Right lobe of liver (tissue), 6 donors: ENCODE measurements around the gene UBASH3B. TPM values are rescaled to one million over a fixed set of nuclear protein-coding genes. Genes with fewer than 3 reads are reported as not detected.
A peak's percentile ranks its signal among the peaks of the same experiment; 100 is the strongest.

Experiments used
- ATAC-seq, 4 donors: fragments of 200-7000 bp; cut with Tn5 transposase; one replicate each; pipeline ENCODE4 v1.9.1; 2020; ENCODE audit warnings: mild to moderate bottlenecking in 4 of 4, moderate library complexity in 4 of 4
- DNase-seq, 3 donors: peaks; one replicate each; pipeline ENCODE4 v3.0.0-alpha.2; 2020
- H3K27ac ChIP-seq, 3 donors: fragments of 200-600 bp; one replicate each; pipeline ENCODE4 v1.8.0; 2022
- H3K27me3 ChIP-seq, 2 donors: fragments of 200-600 bp; one replicate each; pipeline ENCODE4 v1.8.0; 2022
- H3K36me3 ChIP-seq, 4 donors: fragments of 200-600 bp; sonication (generic) in 1 of 4; one replicate each; pipeline versions ENCODE4 v1.5.1 to v1.8.0; 2017 to 2022; ENCODE audit warnings: control low read depth in 1 of 4
- H3K4me1 ChIP-seq, 4 donors: fragments of 200-600 bp; sonication (generic) in 1 of 4; one replicate each; pipeline versions ENCODE4 v1.5.1 to v1.8.0; 2017 to 2022; ENCODE audit warnings: control low read depth in 1 of 4
- H3K4me3 ChIP-seq, 3 donors: fragments of 200-600 bp; one replicate each; pipeline ENCODE4 v1.8.0; 2022
- H3K9me3 ChIP-seq, 4 donors: fragments of 200-600 bp; sonication (generic) in 1 of 4; one replicate each; pipeline versions ENCODE4 v1.5.1 to v1.8.0; 2017 to 2022; ENCODE audit warnings: control low read depth in 1 of 4
- CTCF ChIP-seq, 4 donors: fragments of 200-600 bp in 3 of 4; fragments of 450-650 bp in 1 of 4; IDR thresholded peaks; one replicate each; pipeline versions ENCODE4 v1.5.1 to v1.8.0; 2016 to 2022; ENCODE audit warnings: antibody characterized with exemption in 4 of 4, mild to moderate bottlenecking in 2 of 4
- POLR2A ChIP-seq: fragments of 450-650 bp; IDR thresholded peaks from one replicate; pipeline ENCODE4 v1.6.1; 2017; ENCODE audit warnings: antibody characterized with exemption, mild to moderate bottlenecking
- WGBS: methylation state at CpG from one replicate; pipeline ENCODE4 v1.1.6; 2018; ENCODE audit warnings: low coverage, low lambda C conversion rate; ENCODE audit not compliant: insufficient coverage; ENCODE audit errors: missing lambda C conversion rate; 5-methylcytosine and 5-hydroxymethylcytosine counted together
- intact Hi-C, 2 donors: fragments of 100-400 bp; cut with DNase I; formaldehyde crosslinking; loops; one replicate each; pipeline versions ENCODE4 v1.11.2 to v1.14.1; 2022
- total RNA-seq, 6 experiments: library from RNA; depleted of rRNA in 2 of 6; stranded (reverse); fragments of >200 nt in 2 of 6; fragmentation: NEBNext Ultra II Directional in 3 of 6; extraction: Animal tissue kit (Norgen Biotek cat#: 25700) in 3 of 6; gene quantifications; one replicate each; pipeline versions ENCODE4 v1.1.0 to v1.2.4, GENCODE V29; 2016 to 2023
- donor health status: DM: no; HTN: yes; CAD: no.
- donor health status: DM: no; HTN: no; CAD: no.
- donor health status: DM: no; HTN: no; CAD: no.
- donor health status: DM: no; HTN: yes; CAD: no.
- donor health status: DM: no; HTN: yes; CAD: no.

Gene UBASH3B
- total RNA-seq, 6 experiments from 2014 or later, result 1.7 to 10.5 (median 2.4) TPM

DNA sequence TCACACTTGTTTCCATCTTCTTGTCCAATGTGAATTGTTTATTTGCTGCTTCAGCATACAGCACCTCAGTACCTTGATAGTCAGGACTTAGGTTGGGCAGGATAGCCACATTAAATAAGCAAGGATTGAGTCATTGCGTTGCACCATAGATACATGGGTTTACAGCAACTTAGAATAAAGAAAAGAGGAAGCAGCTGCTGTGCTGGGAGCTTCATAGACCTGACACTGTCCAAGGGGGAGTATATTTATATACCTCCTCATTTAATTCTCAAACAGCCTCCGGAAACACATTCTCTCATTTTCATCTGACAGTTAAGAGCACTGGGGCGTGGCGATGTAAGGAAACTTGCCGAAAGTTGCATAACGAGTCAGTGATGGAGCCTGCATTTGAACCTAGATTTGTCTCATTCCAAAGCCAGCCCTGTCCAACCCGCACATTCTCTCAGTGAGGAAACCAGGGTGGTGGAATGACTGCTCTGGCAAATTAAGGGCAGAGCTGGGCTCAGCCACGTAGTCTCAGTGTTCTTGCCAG lies 42.2 kb downstream of the UBASH3B start:
- ATAC-seq, result peak; percentile 52 to 76 (median 62)
- DNase-seq, result no peak
- 39% methylated on average over 7 of the region's 8 CpGs for WGBS
- Histone ChIP-seq H3K4me3 (no peak overlapping the region), H3K27me3 (no peaks in the 10 kb centered on the region), H3K36me3 (no peaks in the 10 kb centered on the region), H3K27ac (no peak overlapping the region), H3K4me1 (no peaks in the 10 kb centered on the region), H3K9me3 (no peaks in the 10 kb centered on the region)
- intact Hi-C loops, result no loop called here
- TF ChIP-seq CTCF (IDR thresholded peaks at IDR 0.05), result no peak

DNA sequence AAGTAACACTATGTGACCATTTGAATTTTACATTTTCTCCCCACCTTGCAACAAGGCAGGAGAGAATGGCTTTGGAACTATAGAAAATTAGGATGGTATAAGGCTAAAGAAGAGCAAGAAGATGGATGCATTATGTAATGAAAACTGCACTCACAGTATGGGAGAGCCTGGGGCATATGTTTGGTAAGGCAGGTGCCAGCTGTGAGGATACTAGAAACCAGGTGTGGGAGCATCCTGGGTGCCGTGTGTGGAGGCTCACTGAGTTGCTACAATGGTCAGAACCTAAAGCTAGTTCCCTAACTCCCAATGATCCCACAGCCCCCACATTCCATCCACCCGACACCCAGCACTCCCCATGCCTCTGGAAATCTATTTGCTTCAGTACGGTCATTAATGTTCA lies 42.9 kb downstream of the UBASH3B start:
- Histone ChIP-seq H3K9me3 (no peaks in the 10 kb centered on the region), H3K27ac (no peak overlapping the region), H3K27me3 (no peaks in the 10 kb centered on the region), H3K36me3 (no peaks in the 10 kb centered on the region), H3K4me3 (no peak overlapping the region), H3K4me1 (no peaks in the 10 kb centered on the region)
- ATAC-seq (no peak), DNase-seq (no peak)
- 64% methylated on average over 2 of the region's 3 CpGs for WGBS
- TF ChIP-seq CTCF (IDR thresholded peaks at IDR 0.05), result no peak
- no peak for TF ChIP-seq POLR2A
- intact Hi-C loops, result no loop called here

- Histone ChIP-seq H3K4me1 (no peaks in the 10 kb centered on the region), H3K27me3 (no peaks in the 10 kb centered on the region), H3K4me3 (no peak overlapping the region), H3K9me3 (no peaks in the 10 kb centered on the region), H3K36me3 (no peaks in the 10 kb centered on the region), H3K27ac (no peak overlapping the region)
- intact Hi-C loops, result no loop called here
- DNase-seq, result no peak
- WGBS, result 58% methylated on average over 1 of the region's 3 CpGs
- no peak for TF ChIP-seq POLR2A
- no peak for TF ChIP-seq CTCF (IDR thresholded peaks at IDR 0.05)
- no peak for ATAC-seq
These were observed 45.1 kb downstream of the UBASH3B start for GRCh38 chr11:122700666-122701065.

- TF ChIP-seq CTCF (IDR thresholded peaks at IDR 0.05) (no peak), POLR2A (no peak)
- intact Hi-C loops, result no loop called here
- no peaks in the 10 kb centered on the region for H3K4me1 ChIP-seq
- H3K27me3 ChIP-seq, result no peaks in the 10 kb centered on the region
- ATAC-seq (no peak), DNase-seq (no peak)
- H3K4me3 ChIP-seq, result no peak overlapping the region
- H3K9me3 ChIP-seq, result no peaks in the 10 kb centered on the region
- WGBS, result 49% methylated on average over 4 of the region's 4 CpGs
- H3K27ac ChIP-seq, result no peak overlapping the region
- no peaks in the 10 kb centered on the region for H3K36me3 ChIP-seq
These were observed 45.6 kb downstream of the UBASH3B start for GRCh38 chr11:122701143-122701542.
